ENCODE results near the gene GTF2H4.

The GTF2H4 gene

GRCh38 chr6:30913721-30914075, 5.7 kb downstream of the GTF2H4 start:
- H3K4me1 ChIP-seq (ENCODE audit: control insufficient read depth in 1 of 2, insufficient read depth in 2 of 2, low read length in 2 of 2), result peaks cover 8 to 10% of the 10 kb centered on the region in 2 experiments
- peaks cover 32 to 35% of the 10 kb centered on the region in 2 experiments for H3K36me3 ChIP-seq (ENCODE audit: control insufficient read depth in 1 of 2, insufficient read depth in 2 of 2, low read length in 2 of 2)
- no peaks in the 10 kb centered on the region for H3K9me3 ChIP-seq (ENCODE audit: insufficient read depth, low read depth, low read length)
- no peak overlapping the region for H2BK12ac ChIP-seq (ENCODE audit: low read length)
- peaks cover 6% of the 10 kb centered on the region for H3K79me1 ChIP-seq (ENCODE audit: low read length)
- no peak overlapping the region for H3K23ac ChIP-seq (ENCODE audit: low read length)
- no CpG with 5 or more reads among the region's 31 CpGs for WGBS (ENCODE audit: extremely low coverage, insufficient coverage, insufficient read length)
- H4K91ac ChIP-seq (ENCODE audit: low read depth, low read length), result peak overlapping the region; percentile 69
- no peak overlapping the region for H3K27ac ChIP-seq (ENCODE audit: low read depth, low read length)
- H3K27me3 ChIP-seq (ENCODE audit: insufficient read depth, low read length), result no peaks in the 10 kb centered on the region
- H3K4me3 ChIP-seq (ENCODE audit: low read depth, low read length), result no peak overlapping the region
- H3K9ac ChIP-seq (ENCODE audit: low read length), result peak overlapping the region; percentile 35
- H4K8ac ChIP-seq (ENCODE audit: low read depth, low read length), result peak overlapping the region; percentile 88
- peak overlapping the region; percentile 35 for H3K4ac ChIP-seq (ENCODE audit: low read depth, low read length)
- no peak overlapping the region for H2AK5ac ChIP-seq (ENCODE audit: low read length)
- H2BK5ac ChIP-seq (ENCODE audit: low read depth, low read length, poor library complexity), result peak overlapping the region; percentile 11
- H3K14ac ChIP-seq (ENCODE audit: low read length), result peak overlapping the region; percentile 55
- peaks cover 4% of the 10 kb centered on the region for H3K79me2 ChIP-seq (ENCODE audit: control insufficient read depth, insufficient read depth, low read length, poor library complexity)
- H2AFZ ChIP-seq (ENCODE audit: insufficient read depth, low read length, poor library complexity), result peak overlapping the region; percentile 72
- H2BK120ac ChIP-seq (ENCODE audit: insufficient read depth, low read length, poor library complexity), result peak overlapping the region; percentile 21
- peak overlapping the region; percentile 39 for H4K12ac ChIP-seq (ENCODE audit: low read depth, low read length)
- H3K4me2 ChIP-seq (ENCODE audit: low read length), result peak overlapping the region; percentile 56
- DNase-seq, result no peak
- peak overlapping the region; percentile 60 for H3K18ac ChIP-seq (ENCODE audit: low read length)

- peak; percentile 92 to 95 for DNase-seq
- H3K4me1 ChIP-seq (ENCODE audit: control insufficient read depth in 1 of 2, insufficient read depth in 2 of 2, low read length in 2 of 2), result peaks cover 4 to 8% of the 10 kb centered on the region in 2 experiments
- peak within 1 kb of the TSS; percentile 41 for H3K4ac ChIP-seq (ENCODE audit: low read depth, low read length)
- peak within 1 kb of the TSS; percentile 12 for H2BK5ac ChIP-seq (ENCODE audit: low read depth, low read length, poor library complexity)
- H3K36me3 ChIP-seq (ENCODE audit: control insufficient read depth in 1 of 2, insufficient read depth in 2 of 2, low read length in 2 of 2), result peaks cover 32 to 36% of the 10 kb centered on the region in 2 experiments
- peak within 1 kb of the TSS; percentile 65 for H3K18ac ChIP-seq (ENCODE audit: low read length)
- peak within 1 kb of the TSS; percentile 62 for H3K4me3 ChIP-seq (ENCODE audit: low read depth, low read length)
- no CpG with 5 or more reads among the region's 52 CpGs for WGBS (ENCODE audit: extremely low coverage, insufficient coverage, insufficient read length)
- peak within 1 kb of the TSS; percentile 78 for H4K91ac ChIP-seq (ENCODE audit: low read depth, low read length)
- peak within 1 kb of the TSS; percentile 52 for H3K9ac ChIP-seq (ENCODE audit: low read length)
- peak within 1 kb of the TSS; percentile 19 for H2BK12ac ChIP-seq (ENCODE audit: low read length)
- H3K27me3 ChIP-seq (ENCODE audit: insufficient read depth, low read length), result no peaks in the 10 kb centered on the region
- peak within 1 kb of the TSS; percentile 72 for H2AFZ ChIP-seq (ENCODE audit: insufficient read depth, low read length, poor library complexity)
- peak within 1 kb of the TSS; percentile 59 for H3K14ac ChIP-seq (ENCODE audit: low read length)
- H3K9me3 ChIP-seq (ENCODE audit: insufficient read depth, low read depth, low read length), result no peaks in the 10 kb centered on the region
- H3K4me2 ChIP-seq (ENCODE audit: low read length), result peak within 1 kb of the TSS; percentile 58
- H3K79me2 ChIP-seq (ENCODE audit: control insufficient read depth, insufficient read depth, low read length, poor library complexity), result peaks cover 4% of the 10 kb centered on the region
- H4K8ac ChIP-seq (ENCODE audit: low read depth, low read length), result peak within 1 kb of the TSS; percentile 88
- no peak within 1 kb of the TSS for H3K23ac ChIP-seq (ENCODE audit: low read length)
- H3K27ac ChIP-seq (ENCODE audit: low read depth, low read length), result peak within 1 kb of the TSS; percentile 44
- peak within 1 kb of the TSS; percentile 72 for H2AK5ac ChIP-seq (ENCODE audit: low read length)
- H3K79me1 ChIP-seq (ENCODE audit: low read length), result peaks cover 6% of the 10 kb centered on the region
- peak within 1 kb of the TSS; percentile 33 for H2BK120ac ChIP-seq (ENCODE audit: insufficient read depth, low read length, poor library complexity)
- H4K12ac ChIP-seq (ENCODE audit: low read depth, low read length), result peak within 1 kb of the TSS; percentile 86
Observed at GRCh38 chr6:30914076-30914853, 6.3 kb downstream of the GTF2H4 start, which contains the start of gene VARS2. Gene VARS2 (plus strand): TSS chr6:30914238. CDS start chr6:30914837, 599 bp downstream.

- no peak overlapping the region for H3K18ac ChIP-seq (ENCODE audit: low read length)
- H3K36me3 ChIP-seq (ENCODE audit: control insufficient read depth in 1 of 2, insufficient read depth in 2 of 2, low read length in 2 of 2), result peaks cover 35 to 37% of the 10 kb centered on the region in 2 experiments
- H3K4me3 ChIP-seq (ENCODE audit: low read depth, low read length), result no peak overlapping the region
- H2BK5ac ChIP-seq (ENCODE audit: low read depth, low read length, poor library complexity), result peak overlapping the region; percentile 13
- peaks cover 4 to 8% of the 10 kb centered on the region in 2 experiments for H3K4me1 ChIP-seq (ENCODE audit: control insufficient read depth in 1 of 2, insufficient read depth in 2 of 2, low read length in 2 of 2)
- H4K8ac ChIP-seq (ENCODE audit: low read depth, low read length), result peak overlapping the region; percentile 64
- H3K14ac ChIP-seq (ENCODE audit: low read length), result peak overlapping the region; percentile 24
- no peak overlapping the region for H3K9ac ChIP-seq (ENCODE audit: low read length)
- peak overlapping the region; percentile 78 for H4K91ac ChIP-seq (ENCODE audit: low read depth, low read length)
- H2AFZ ChIP-seq (ENCODE audit: insufficient read depth, low read length, poor library complexity), result peak overlapping the region; percentile 33
- no peaks in the 10 kb centered on the region for H3K9me3 ChIP-seq (ENCODE audit: insufficient read depth, low read depth, low read length)
- H2AK5ac ChIP-seq (ENCODE audit: low read length), result peak overlapping the region; percentile 72
- peak overlapping the region; percentile 34 for H4K12ac ChIP-seq (ENCODE audit: low read depth, low read length)
- H3K4ac ChIP-seq (ENCODE audit: low read depth, low read length), result peak overlapping the region; percentile 17
- H2BK12ac ChIP-seq (ENCODE audit: low read length), result peak overlapping the region; percentile 42
- H2BK120ac ChIP-seq (ENCODE audit: insufficient read depth, low read length, poor library complexity), result peak overlapping the region; percentile 23
- WGBS (ENCODE audit: extremely low coverage, insufficient coverage, insufficient read length), result no CpG with 5 or more reads among the region's 17 CpGs
- H3K23ac ChIP-seq (ENCODE audit: low read length), result no peak overlapping the region
- no peak for DNase-seq
- H3K4me2 ChIP-seq (ENCODE audit: low read length), result peak overlapping the region; percentile 58
- H3K27me3 ChIP-seq (ENCODE audit: insufficient read depth, low read length), result no peaks in the 10 kb centered on the region
- peaks cover 6% of the 10 kb centered on the region for H3K79me1 ChIP-seq (ENCODE audit: low read length)
- H3K27ac ChIP-seq (ENCODE audit: low read depth, low read length), result no peak overlapping the region
- H3K79me2 ChIP-seq (ENCODE audit: control insufficient read depth, insufficient read depth, low read length, poor library complexity), result peaks cover 4% of the 10 kb centered on the region
Observed at GRCh38 chr6:30914854-30915590, 7.0 kb downstream of the GTF2H4 start.

GRCh38 chr6:30915591-30915946, 7.6 kb downstream of the GTF2H4 start:
- DNase-seq, result peak; percentile 11 to 64
- peaks cover 4% of the 10 kb centered on the region for H3K79me2 ChIP-seq (ENCODE audit: control insufficient read depth, insufficient read depth, low read length, poor library complexity)

More at GRCh38 chr6:30915591-30915946, 7.6 kb downstream of the GTF2H4 start:
- no peak overlapping the region for H3K18ac ChIP-seq (ENCODE audit: low read length)
- no peak overlapping the region for H3K4ac ChIP-seq (ENCODE audit: low read depth, low read length)
- no peak overlapping the region for H3K14ac ChIP-seq (ENCODE audit: low read length)
- H3K9me3 ChIP-seq (ENCODE audit: insufficient read depth, low read depth, low read length), result no peaks in the 10 kb centered on the region
- no peak overlapping the region for H2AFZ ChIP-seq (ENCODE audit: insufficient read depth, low read length, poor library complexity)
- H3K9ac ChIP-seq (ENCODE audit: low read length), result no peak overlapping the region
- H4K12ac ChIP-seq (ENCODE audit: low read depth, low read length), result no peak overlapping the region
- H3K27ac ChIP-seq (ENCODE audit: low read depth, low read length), result no peak overlapping the region
- H4K91ac ChIP-seq (ENCODE audit: low read depth, low read length), result peak overlapping the region; percentile 12
- peak overlapping the region; percentile 7 for H4K8ac ChIP-seq (ENCODE audit: low read depth, low read length)
- no peak overlapping the region for H2BK12ac ChIP-seq (ENCODE audit: low read length)
- no peak overlapping the region for H3K4me3 ChIP-seq (ENCODE audit: low read depth, low read length)
- no peak overlapping the region for H2BK5ac ChIP-seq (ENCODE audit: low read depth, low read length, poor library complexity)
- no peaks in the 10 kb centered on the region for H3K27me3 ChIP-seq (ENCODE audit: insufficient read depth, low read length)
- H3K4me2 ChIP-seq (ENCODE audit: low read length), result no peak overlapping the region
- peaks cover 4 to 8% of the 10 kb centered on the region in 2 experiments for H3K4me1 ChIP-seq (ENCODE audit: control insufficient read depth in 1 of 2, insufficient read depth in 2 of 2, low read length in 2 of 2)
- no peak overlapping the region for H3K23ac ChIP-seq (ENCODE audit: low read length)
- H3K79me1 ChIP-seq (ENCODE audit: low read length), result peaks cover 6% of the 10 kb centered on the region
- peak overlapping the region; percentile 46 for H2BK120ac ChIP-seq (ENCODE audit: insufficient read depth, low read length, poor library complexity)
- WGBS (ENCODE audit: extremely low coverage, insufficient coverage, insufficient read length), result no CpG with 5 or more reads among the region's 5 CpGs
- H2AK5ac ChIP-seq (ENCODE audit: low read length), result no peak overlapping the region
- H3K36me3 ChIP-seq (ENCODE audit: control insufficient read depth in 1 of 2, insufficient read depth in 2 of 2, low read length in 2 of 2), result peaks cover 35 to 37% of the 10 kb centered on the region in 2 experiments
